Renal cortex interstitium (tissue), 11 donors: Measurements from ENCODE around the gene EGFR. TPM values are rescaled to one million over a fixed set of nuclear protein-coding genes. Genes with fewer than 3 reads are reported as not detected.

ENCODE experiments used
- DNase-seq, 11 donors: peaks; one replicate each; pipeline ENCODE4 v3.0.0-alpha.2; 2013; ENCODE audit warnings: low read depth in 9 of 11, low spot score in 4 of 11; ENCODE audit errors: extremely low read depth in 1 of 11
- polyA plus RNA-seq, 3 donors: library from polyadenylated mRNA; unstranded; fragments of 120-200 nt; gene quantifications; one replicate each; pipeline ENCODE4 v1.2.1, GENCODE V29; 2013; ENCODE audit not compliant: insufficient read length in 3 of 3

Gene EGFR
- polyA plus RNA-seq, 3 donors: 29.9 to 33.1 (median 30.3) TPM

DNA sequence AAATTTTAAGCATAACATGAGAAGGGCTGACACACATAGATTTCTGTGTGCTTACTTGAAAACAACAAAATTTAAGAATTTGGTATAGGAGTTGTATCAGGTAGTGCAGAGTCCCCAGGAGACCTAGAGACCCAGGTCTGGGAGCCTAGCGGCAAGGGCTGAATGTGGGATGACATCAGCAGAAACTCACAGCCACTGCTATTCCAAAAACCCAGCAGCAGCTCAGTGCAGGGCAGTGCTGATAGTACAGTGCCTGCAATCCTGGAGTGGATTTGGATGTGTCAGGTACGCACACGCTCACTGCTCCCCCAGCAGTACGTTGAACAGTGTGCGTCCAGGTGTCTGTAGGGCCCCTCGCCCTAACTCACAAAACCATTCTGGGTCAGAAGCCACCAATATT is 87.1 kb downstream of the EGFR start:
- DNase-seq: no peak

DNA sequence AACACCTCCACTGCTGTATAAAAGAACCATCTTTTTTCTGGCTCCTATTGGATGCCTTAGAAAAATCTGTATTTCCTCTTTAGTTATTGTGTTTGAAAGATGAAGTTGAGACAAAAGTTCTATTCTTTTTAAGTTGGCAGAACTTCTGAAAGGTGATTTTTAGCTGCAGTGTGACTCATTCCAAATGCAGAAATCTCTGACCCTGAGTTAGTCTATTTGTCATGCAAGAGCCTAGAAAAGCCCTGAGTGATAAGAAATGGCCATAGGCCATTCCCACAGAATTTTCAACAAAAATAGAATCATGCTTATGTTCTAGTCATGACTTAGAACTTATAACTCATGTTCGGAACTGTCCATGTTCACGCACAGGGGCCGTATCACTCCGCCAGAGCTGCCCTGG is 89.1 kb downstream of the EGFR start:
- no peak for DNase-seq

DNA sequence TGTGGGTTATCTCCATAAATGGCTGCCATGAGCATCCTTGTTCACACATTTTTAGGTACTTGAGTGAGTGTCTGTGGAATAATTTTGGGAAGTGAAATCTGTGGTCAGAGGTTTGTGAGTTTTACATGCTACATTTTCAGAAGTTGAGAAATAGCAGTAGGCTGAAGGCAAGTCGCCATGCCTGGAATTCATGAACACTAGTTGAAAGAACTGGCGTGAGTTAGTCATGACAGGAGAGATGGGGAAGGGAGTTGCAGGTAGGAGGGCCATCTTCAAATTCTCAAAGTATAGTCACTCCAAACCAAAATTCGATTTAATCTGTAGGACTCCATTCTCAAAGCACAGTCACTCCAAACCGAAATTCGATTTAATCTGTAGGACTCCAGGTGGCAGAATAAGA is 89.6 kb downstream of the EGFR start:
- DNase-seq: no peak

DNA sequence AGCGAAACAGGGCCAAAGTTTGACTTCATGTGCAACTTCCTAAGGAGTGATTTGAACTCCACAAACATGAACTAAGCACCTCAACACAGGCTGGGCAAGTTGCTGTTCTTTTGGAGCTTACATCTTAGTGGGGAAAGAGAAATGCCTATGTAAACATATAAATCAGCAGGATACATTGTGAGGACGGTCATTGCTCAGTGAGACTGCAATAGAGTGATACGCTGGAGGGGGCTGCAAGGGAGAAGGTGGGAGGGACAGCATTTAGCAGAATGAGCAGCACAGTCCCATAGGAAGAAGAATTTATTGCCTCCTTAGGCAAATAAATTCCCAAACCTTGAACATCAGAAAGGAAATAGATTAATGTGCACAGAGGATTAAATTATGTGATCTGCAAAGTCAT is 90.0 kb downstream of the EGFR start:
- DNase-seq: no peak

DNA sequence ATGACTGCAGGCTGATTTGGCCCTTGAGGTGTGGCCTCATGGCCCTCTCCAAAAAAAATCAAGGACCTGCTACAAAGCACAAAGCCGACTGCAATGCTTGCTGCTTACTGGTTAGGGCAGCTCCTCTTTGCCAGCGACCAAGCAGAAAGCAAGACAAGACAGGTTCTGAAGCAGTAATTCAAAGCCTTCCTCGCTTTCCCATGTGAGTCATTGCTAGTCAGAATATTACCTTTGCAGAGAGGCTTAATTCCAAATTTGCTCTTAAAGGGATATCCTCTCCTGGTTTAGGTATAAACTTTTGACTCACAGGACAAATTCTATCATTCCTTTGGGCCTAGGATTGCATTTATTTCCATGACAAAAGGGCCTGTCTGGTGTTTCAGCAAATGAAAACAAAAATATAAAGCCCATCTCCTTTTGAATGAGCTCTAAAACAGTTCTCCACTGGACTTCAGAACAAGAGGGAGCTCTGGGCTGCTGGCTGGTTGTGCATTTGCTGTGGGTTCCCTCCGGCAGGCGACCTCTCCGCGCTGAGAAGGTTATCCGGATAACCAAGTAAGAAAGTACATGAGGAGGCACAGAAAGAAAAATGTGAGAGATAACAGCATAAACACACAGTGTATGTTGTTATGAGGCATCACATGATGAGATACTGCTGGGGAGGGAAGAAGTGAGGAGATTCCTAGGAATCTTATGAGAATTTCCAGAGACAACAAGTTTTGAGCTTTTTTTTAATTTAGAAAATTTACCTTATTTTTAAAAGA is 90.8 kb downstream of the EGFR start:
- no peak for DNase-seq

DNA sequence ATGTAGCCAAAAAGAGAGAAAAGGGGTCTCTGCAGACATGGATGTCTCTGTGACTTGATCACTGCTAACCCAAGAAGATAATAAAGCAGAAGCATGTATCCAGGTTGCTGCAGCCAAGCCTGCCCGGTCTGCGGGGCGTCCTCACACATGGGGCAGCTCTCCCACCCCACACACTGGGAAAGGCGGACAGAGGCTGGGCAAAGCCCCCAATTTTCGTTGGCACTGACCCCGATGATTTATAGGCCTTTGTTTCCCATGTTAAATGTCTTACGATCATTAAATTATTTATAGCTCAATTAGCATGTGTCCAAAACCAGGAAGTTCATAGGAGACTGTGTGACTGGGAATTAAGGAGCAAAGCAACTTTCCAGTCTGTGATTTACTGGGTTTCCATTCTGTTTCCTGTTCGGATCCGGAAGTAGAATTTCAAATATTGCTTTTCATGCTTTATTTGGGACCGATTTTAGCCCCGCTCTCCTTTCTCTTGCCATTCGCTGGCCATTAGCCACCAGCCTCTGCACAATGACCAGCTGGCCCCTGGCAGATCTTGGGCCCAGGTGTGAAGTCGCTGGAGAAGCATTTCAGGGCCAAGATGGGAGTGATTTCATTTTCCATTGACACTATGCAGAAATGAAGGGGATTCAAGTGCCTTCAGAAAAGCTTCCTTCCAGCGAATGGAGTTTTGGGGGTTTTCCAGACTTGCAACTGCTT is 91.6 kb downstream of the EGFR start:
- no peak for DNase-seq

DNA sequence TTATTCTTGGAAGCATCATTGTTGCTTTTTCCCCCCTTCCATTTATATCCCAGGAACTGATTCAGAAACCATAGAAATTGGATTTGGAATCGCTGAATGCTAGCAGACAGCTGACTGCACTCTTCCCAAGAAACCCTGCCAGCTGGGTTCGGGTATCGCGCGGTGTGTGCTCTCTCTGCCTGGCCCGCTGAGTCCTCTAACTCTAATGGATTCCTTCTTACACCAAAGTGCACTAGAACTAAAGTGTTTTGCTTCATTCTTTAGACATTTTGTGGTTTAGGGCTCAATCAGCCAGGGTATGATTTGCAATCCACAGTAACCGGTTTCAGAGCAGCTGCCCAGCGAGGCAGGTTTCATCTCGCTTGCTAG is 92.2 kb downstream of the EGFR start:
- no peak for DNase-seq

DNA sequence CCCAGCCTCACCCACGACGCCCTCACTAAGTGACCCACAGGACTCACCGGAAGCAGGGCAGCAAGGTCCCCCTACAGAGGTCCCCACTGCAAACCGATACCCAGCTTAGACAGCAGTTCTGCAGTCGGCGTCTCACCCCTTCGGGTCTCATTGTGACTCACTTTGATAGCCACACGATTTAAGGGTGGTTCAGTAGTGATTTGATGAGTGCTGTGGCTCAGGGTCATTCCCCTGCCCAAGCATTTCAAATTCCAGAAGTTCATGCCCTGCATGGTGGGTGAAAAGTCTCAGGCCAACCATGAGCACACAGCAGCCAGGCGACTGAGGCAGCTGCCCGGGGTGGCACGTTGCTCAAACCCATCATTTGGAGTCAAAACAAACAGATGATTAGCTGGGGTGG is 93.2 kb downstream of the EGFR start:
- no peak for DNase-seq

DNA sequence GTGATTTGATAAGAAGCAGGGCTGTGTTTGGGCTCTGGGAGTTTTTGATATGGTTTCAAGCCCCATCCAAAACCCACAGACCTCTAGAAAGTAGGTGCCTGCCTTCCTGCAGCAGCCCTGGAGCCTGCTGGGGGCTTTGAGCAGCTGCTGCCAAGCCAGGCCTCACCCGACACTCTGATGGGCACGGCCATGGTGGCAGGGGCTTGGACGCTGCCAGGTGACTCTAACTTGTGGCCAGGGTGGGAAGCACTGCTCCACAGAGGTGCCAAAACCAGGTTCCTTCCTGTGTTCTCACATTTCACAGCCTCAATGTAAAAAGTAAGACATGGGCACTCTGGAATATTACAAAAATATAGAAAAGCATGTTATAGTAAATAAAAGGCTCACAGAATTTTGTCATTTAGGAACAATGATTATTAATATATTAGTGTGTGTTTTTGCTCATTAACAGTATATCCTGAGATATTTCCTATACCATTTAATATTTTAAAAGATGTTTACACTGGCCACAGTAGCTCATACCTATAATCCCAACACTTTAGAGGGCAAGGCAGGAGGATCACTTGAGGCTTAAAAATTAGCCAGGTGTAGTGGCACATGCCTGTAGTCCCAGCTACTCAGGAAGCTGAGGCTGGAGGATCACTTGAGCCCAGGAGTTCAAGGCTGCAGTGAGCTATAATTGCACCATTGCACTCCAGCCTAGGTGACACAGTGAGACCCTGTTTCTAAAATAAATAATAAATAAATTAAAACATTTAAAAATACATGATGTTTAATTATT is 95.1 kb downstream of the EGFR start:
- no peak for DNase-seq

DNA sequence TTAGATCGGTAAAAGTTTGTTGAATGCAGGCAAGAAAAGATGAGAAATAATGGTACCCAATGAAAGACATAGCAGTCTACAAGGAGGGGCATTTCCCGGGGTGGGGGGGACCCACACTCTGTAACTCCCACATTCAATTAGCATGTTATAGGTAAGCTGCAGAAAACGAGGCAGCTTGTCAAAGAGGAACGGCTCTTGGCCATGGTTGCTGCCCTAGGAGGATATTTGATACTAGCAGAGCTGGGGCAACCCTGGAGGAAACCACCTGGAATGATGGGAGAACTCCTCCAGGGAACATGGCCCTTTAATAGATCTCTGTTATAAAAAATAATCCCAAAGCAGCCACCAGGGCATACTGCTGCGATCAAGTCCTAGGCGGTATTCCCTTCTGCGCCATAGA is 98.5 kb downstream of the EGFR start:
- no peak for DNase-seq

DNA sequence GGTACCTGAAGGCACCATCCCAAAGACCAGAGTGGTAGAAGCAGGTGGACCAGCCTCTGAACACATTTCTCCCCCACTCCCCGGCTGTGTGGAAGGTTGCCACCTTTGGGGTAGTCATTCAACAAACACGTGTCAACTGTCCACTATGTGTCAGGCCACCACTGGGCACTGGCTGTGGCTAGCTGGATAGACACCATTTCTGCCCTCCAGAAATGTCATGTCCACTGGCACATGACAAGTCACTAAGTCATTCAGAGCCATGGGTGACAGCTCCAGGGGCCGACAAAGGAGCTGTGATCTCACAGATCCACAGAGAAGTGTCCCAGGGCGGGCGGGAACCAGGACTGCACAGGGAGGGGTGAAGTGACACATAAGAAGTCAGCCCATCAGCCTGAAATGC is 99.6 kb downstream of the EGFR start:
- DNase-seq: no peak

DNA sequence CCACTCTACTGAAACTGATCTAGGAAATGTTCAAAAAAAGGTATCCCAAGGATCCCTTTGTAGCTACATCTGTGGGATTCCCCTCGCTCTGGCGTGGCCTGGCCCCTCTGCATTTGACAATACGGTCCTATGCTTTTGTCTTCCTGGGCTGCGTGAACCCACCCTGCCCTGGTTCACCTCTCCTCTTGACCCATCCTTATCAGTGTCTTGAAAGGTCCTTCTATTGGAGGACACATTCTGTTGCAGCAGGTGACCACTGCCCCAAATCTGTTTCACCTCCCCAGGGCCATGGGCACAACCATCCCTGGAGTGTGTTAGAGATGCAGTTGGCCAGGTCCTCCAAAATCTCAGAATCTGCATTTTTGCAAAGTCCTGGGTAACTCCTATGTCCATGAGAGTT is 100.8 kb downstream of the EGFR start:
- no peak for DNase-seq

DNA sequence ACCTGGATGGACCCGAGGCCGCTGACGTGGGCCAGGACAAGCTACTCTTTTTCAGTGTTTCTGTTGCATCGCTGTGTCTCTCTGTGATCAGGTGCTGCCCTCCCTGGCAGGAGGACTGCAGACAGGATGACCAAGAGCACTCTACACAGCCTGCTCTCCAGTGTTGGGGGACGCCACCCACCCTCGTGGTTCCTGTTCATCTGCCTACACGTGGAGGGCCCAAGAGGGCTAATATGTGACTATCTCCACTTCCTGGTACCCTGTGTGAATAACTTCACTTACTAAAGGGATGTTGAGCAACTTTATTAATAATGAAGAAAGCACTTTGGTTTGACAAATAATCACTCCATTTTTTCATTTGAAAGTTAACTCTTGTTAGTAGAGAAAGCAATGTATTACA is 101.3 kb downstream of the EGFR start:
- no peak for DNase-seq

DNA sequence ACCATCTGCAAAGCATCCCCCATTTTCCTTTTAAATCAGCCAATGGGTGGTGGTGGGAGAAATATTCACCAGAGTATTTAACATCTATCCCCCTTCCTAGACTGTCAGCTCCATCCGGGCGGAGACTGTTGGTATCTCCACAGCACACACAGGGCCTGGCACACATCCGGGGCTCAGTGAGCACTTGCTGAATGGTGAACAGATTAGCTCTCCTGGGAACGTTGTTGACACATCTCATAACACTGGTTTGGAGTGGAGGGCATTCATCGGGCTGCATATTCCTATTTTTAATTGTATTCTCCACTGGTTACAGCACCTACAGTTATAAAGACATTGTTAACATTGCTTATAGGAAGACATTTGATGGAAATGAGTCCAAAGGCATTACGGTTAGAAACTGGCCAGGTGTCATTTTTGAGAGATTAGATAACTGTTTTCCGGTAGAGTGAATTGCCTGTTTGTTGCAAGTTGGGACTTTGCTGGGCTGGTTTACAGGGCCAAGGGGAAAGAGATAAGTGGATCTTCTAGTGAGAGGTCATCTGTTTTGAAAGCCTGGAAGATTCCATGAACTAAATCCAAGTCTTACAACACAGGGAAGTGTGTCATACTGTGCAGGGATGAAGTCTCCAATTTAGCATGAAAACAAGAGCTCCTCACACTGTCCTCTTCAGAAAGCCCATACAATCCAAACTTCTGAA is 101.8 kb downstream of the EGFR start:
- no peak for DNase-seq

DNA sequence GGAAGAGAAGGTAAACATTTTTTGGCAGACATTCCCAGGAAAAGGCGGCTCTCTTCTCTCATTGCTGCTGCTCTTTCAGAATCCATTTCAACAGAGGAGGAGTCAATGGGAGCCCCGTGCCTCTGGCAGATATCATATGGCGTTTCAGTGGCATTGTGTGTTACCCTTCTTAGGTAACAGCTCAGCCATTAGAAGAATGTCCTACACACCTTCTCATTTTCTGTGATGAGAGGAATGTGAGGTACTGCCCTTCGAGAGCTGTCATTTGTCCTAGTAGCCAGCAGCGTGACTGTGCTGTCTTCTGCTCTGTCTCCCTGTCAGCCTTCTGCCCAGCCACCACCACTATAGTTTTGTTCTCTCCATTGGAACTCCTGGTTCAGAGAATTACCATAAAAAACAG is 102.4 kb downstream of the EGFR start:
- DNase-seq: no peak

DNA sequence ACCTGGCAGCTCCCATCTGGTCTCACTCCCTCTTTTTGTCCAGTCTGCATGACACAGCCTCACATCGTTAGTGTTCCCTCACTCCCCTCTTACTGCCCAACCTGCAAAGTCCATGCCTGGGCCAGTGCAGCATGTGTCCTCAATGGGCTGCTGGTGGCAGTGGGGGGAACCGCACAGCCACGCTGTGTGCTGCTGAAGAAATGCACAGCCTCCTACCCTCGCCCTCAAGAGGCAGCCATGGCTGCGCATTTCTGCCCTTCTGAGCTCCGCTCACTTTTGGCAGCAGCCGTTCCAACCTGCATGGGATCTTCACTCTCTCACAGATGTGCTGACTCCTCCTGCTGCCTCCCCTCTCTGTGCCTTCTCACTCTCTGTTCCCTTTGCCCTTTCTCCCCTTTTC is 103.4 kb downstream of the EGFR start:
- DNase-seq: no peak

DNA sequence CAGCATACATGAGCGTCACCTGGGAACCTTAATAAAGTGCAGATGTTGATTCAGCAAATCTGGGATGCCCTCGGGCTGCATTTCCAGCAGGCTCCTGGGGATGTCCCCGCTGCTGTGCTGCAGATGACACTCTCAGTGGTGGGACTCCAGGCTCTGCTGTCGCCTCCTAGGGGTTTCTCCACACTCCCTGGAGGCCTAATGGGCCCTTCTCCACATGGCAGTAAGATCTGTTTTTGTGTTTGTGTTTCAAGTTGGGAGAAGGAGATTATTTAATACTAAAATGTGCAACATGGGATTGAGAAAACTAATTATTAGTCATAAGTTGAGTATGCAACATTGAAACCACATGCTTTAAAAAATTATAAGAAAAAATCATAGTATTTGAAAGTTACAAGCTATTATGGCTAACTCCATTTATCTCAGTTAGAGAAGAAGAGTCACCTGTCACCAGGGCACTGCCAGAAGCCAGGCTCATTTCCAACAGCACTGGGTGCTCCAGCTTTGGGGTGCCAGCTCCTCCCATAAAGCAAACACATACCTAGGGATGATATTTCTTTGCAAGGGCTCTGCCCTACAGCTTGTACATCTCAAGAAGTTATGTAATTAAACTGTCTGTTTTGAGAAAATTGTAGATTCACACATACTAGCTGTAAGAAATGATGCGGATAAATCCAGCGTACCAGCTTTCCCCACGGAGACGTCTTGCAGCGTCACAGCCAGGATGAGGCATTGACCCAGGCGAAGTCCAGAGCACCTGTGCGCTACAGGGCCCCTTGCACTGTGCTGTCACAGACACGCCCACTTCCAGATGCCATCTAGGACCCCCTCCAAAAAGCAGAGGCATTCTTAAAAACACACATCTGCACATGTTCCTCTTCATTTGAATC is 106.4 kb downstream of the EGFR start:
- DNase-seq: no peak

DNA sequence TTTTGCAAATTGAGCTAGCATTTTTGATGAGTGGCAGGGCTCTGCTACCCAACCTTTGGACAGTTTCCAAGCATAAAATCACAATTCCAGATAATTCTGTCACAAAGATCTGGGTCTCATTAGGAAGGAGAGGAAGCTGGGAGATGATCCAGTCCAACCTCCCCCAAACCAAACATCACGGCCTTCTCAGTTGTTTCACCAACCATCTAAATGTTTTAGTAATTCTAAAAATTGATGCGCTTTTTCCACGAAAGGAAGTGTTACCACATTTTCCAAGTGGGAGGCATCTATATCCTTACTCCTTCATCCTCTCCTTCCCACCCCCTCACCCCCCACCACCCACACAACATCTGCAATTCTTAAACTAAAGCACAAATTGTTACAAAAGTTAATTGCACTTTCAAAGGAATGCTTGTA is 108.3 kb downstream of the EGFR start:
- no peak for DNase-seq

DNA sequence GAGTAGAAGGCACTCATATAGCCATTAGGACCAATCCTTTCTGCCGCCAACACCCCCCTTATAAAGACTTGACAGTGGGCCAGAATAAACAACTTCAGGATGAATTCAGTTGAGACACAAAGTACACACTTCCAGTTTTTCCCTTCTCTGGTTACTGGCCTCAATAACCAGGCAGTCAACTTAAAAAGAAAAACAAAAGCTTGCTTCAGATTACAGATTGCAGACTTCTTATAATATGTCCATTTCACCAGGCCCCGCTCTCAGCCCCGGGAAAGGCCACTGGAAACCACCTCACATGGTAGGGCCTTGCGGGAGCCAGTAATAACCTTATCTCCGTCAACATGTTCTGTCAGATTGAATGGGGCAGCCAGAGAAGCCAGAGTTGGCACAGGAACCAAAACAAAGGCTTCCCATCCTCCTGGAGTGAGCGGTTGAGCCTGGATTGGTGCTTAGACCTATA is 108.8 kb downstream of the EGFR start:
- DNase-seq: peak in 4 of 11 donors; percentile 48 to 76 (median 57)
